Muscle of leg (tissue), 11 donors: ENCODE data around the gene GALNT17. TPM values are rescaled to one million over a fixed set of nuclear protein-coding genes. Genes with fewer than 3 reads are reported as not detected.

Source experiments
- DNase-seq: peaks from one replicate; pipeline ENCODE4 v3.0.0; 2013
- H3K27ac ChIP-seq: one replicate; pipeline ENCODE4 v1.5.1; 2013; ENCODE audit warnings: mild to moderate bottlenecking, low read length, control low read depth
- H3K27me3 ChIP-seq: one replicate; pipeline ENCODE4 v1.6.1; 2013; ENCODE audit warnings: low read length; ENCODE audit not compliant: control insufficient read depth, insufficient read depth
- H3K36me3 ChIP-seq: one replicate; pipeline ENCODE4 v1.6.1; 2013; ENCODE audit warnings: low read length; ENCODE audit not compliant: control insufficient read depth, insufficient read depth
- H3K4me1 ChIP-seq: one replicate; pipeline ENCODE4 v1.6.1; 2013; ENCODE audit warnings: low read length; ENCODE audit not compliant: control insufficient read depth, insufficient read depth
- H3K4me3 ChIP-seq: one replicate; pipeline ENCODE4 v1.5.1; 2013; ENCODE audit warnings: low read length, control low read depth
- H3K9me3 ChIP-seq: replicated peaks from 2 replicates; pipeline ENCODE4 v1.6.1; 2013; ENCODE audit warnings: low read depth, low read length; ENCODE audit not compliant: control insufficient read depth
- WGBS: methylation state at CpG from one replicate; pipeline ENCODE4 v1.1.5; 2013; ENCODE audit warnings: missing lambda C conversion rate; ENCODE audit not compliant: insufficient coverage; 5-methylcytosine and 5-hydroxymethylcytosine counted together
- polyA plus RNA-seq, 8 donors: library from polyadenylated mRNA; unstranded; fragments of 120-200 nt; gene quantifications; one replicate each; pipeline versions ENCODE4 v1.2.1 to v1.2.3, GENCODE V29; 2013; ENCODE audit warnings: inconsistent platforms in 1 of 8, low replicate concordance in 1 of 8; ENCODE audit not compliant: insufficient read length in 8 of 8, insufficient read depth in 1 of 8
- total RNA-seq: library from RNA; stranded (reverse); fragments of 120-200 nt; gene quantifications from one replicate; pipeline ENCODE4 v1.2.4, GENCODE V29; 2013

GALNT17 gene
- total and polyA plus RNA-seq, 9 donors = 22.5 to 40.0 (median 29.5) TPM

DNA sequence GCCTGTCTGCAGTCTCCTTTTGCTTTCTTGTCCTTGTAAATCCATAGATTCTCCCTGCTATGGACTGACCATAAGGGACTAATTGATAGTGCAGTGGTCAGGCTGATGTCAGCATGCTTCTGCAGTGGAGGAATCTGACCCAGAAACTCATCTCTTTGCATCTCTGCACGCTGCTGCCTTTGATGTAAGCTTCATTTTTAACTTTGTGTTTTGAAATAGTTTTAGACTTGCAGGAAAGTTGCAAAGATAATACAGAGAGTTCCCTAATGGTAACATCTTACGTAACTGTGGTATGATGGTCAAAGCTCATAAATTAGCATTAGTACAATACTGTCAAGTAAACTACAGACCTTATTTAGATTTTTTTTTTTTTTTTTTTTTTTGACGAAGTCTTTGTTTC is 89.6 kb downstream of the GALNT17 start:
- Histone ChIP-seq H3K27me3 (no peaks in the 10 kb centered on the region), H3K27ac (no peak overlapping the region), H3K4me3 (no peak overlapping the region), H3K4me1 (no peaks in the 10 kb centered on the region), H3K9me3 (peaks cover 18% of the 10 kb centered on the region), H3K36me3 (no peaks in the 10 kb centered on the region)
- no CpG with 5 or more reads among the region's 3 CpGs for WGBS
- DNase-seq = no peak

DNA sequence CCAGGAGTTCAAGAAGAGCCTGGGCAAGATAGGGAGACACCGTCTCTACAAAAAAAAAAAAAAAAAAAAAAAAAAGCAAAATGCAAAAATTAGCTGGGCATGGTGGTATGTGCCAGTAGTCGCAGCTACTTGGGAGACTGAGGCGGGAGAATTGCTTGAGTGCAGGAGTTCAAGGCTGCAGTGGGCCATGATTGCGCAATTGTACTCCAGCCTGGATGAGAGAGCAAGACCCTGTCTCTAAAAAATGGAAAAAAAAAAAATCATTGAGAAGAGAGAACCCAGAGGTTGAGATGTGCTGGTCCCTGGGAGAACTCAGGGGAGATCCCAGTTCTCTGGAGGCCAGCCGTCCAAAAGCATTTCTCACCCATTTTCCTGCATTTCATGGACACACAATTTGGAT is 95.2 kb downstream of the GALNT17 start:
- no peaks in the 10 kb centered on the region for H3K4me1 ChIP-seq
- H3K27me3 ChIP-seq = no peaks in the 10 kb centered on the region
- DNase-seq = no peak
- H3K27ac ChIP-seq = no peak overlapping the region
- peaks cover 19% of the 10 kb centered on the region for H3K9me3 ChIP-seq
- 93% methylated on average over 3 of the region's 5 CpGs for WGBS
- no peaks in the 10 kb centered on the region for H3K36me3 ChIP-seq
- H3K4me3 ChIP-seq = no peak overlapping the region

DNA sequence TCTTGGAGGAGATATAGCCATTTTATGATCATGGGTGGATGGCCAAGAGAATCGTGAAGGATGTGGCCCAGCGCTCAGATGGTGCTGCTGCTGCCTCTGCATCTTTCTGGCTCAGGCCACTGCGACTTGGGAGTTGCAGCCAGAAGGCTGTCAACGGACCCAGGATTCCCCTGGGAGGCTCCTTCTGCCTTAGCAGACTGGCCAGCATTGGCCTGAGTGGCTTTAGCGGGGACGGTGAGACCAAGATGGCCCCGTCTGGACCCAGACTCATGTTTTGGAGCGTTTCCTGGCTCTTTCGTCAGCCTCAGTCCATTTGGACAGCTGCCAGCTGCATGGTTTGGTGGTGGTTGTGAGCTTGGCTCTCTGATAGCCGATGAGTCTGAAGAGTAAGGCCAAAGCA is 97.2 kb downstream of the GALNT17 start:
- Histone ChIP-seq H3K4me1 (no peaks in the 10 kb centered on the region), H3K36me3 (no peaks in the 10 kb centered on the region), H3K4me3 (no peak overlapping the region), H3K27ac (no peak overlapping the region), H3K9me3 (peaks cover 18% of the 10 kb centered on the region), H3K27me3 (no peaks in the 10 kb centered on the region)
- no peak for DNase-seq
- 86% methylated on average over 8 of the region's 10 CpGs for whole genome bisulfite sequencing

DNA sequence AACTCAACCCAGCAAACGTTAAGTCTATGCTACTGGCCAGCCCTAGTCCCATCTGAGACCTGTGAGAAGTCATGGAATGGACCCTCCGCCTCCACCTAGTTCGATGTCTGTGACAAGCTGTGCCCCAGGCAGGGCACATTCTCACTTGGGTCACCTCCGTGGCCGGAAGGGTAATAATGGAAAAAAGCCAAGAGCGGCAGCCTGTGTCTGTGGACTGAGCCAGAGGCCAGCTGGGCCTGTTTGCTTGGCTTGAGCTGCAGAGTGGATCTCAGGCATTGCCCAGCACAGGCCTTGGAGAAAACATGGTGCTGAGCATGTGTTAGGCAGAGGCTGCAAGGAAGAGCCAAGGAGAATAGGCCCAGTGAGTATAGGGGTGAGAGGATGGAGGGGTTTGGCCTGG is 97.8 kb downstream of the GALNT17 start:
- no peaks in the 10 kb centered on the region for H3K4me1 ChIP-seq
- H3K9me3 ChIP-seq = peaks cover 18% of the 10 kb centered on the region
- 92% methylated on average over 6 of the region's 6 CpGs for WGBS
- no peak overlapping the region for H3K4me3 ChIP-seq
- no peak for DNase-seq
- H3K27me3 ChIP-seq = no peaks in the 10 kb centered on the region
- H3K27ac ChIP-seq = no peak overlapping the region
- H3K36me3 ChIP-seq = no peaks in the 10 kb centered on the region

DNA sequence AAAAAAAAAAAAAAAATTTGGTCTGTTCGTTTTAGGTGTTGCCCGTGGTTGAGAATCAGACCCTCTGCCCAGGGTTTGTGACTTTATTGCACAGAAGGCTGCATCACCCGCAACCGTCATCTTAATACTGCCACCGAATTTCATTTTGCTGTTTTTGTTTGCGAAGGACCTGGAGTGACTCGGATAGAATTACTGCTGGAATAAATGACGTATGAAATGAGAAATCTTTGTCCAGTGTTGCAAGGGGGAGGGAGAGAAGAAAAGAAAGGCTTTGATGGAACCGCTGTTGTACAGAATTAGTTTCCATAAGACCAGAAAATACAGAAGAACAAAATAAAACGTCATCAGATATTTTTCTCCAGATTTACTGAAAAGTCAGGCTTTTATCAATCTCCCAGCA is 103.3 kb downstream of the GALNT17 start:
- no peak overlapping the region for H3K4me3 ChIP-seq
- H3K9me3 ChIP-seq = peaks cover 7% of the 10 kb centered on the region
- no peaks in the 10 kb centered on the region for H3K36me3 ChIP-seq
- no peaks in the 10 kb centered on the region for H3K27me3 ChIP-seq
- H3K4me1 ChIP-seq = peaks cover 34% of the 10 kb centered on the region
- DNase-seq = no peak
- H3K27ac ChIP-seq = no peak overlapping the region
- WGBS = 93% methylated on average over 3 of the region's 10 CpGs

DNA sequence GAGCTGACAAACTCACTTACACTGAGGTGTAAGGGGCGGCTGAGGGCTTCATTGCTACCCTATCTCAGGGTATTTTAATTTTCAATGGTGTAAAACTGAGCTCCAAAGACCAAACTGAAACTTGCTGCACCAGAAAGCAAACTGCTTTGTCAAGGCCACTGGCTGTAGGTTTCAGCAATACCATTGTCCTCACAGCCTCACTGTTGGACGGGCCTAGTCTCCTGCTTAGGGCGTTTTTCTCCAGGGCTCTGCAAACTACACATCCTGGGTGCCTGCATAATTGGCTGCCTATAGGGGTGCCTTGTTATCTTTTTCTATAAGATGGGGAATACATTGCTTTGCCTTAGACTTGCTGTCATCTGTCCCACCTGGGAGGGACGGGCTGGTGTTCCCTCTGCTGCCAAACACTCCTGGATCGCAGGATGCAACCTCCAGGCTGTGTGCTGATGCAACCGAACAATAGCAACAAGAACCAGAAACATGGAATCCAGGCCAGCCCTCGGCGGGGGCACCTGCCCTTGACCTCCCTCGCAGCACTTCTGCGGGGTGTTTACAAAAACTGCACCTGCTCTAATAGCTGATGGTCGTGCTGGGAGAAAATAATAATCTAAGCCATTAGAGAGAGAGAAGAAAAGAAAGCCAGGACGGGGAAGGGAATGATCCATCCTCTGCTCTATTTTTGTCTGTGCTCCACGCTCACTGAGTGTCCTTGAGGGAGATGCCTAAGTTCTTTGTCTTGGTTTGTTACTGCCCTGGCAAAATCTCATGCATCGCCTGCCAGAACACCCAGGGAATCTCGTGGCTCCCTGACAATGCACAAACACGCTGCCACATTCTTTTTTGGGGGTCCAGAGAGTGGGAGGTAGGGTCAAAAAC is 104.5 kb downstream of the GALNT17 start:
- H3K27ac ChIP-seq = peak overlapping the region; percentile 29
- 45% methylated on average over 8 of the region's 16 CpGs for WGBS

DNA sequence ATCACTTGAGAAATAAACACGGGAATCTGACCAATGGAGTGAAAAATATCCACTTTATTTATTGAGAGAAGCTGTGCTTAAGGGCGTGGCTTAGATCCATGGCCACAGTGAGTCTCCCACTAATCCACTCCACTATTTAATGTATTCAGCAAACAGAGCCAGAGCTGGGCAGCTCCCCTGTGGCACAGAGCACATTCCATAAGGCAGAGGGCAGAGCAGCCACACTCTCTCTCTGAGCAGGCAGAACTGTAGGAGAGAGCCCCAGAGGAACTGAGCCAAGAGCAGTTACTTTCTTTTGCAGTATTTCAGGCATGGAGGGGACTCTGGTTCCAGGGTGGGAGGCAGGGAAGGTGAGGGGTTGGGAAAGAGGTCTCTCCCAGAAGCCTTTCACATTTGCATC is 106.0 kb downstream of the GALNT17 start:
- H3K4me1 ChIP-seq = peaks cover 34% of the 10 kb centered on the region
- H3K4me3 ChIP-seq = no peak overlapping the region
- H3K36me3 ChIP-seq = no peaks in the 10 kb centered on the region
- peak overlapping the region; percentile 81 for H3K27ac ChIP-seq
- H3K9me3 ChIP-seq = no peaks in the 10 kb centered on the region
- H3K27me3 ChIP-seq = no peaks in the 10 kb centered on the region
- DNase-seq = peak; percentile 61
- WGBS = no CpG with 5 or more reads among the region's 2 CpGs

More for the DNA sequence above, 104.5 kb downstream of the GALNT17 start:
- no peak overlapping the region for H3K4me3 ChIP-seq
- peaks cover 5% of the 10 kb centered on the region for H3K9me3 ChIP-seq
- H3K4me1 ChIP-seq = peaks cover 34% of the 10 kb centered on the region
- H3K36me3 ChIP-seq = no peaks in the 10 kb centered on the region
- peak; percentile 33 for DNase-seq
- H3K27me3 ChIP-seq = no peaks in the 10 kb centered on the region

DNA sequence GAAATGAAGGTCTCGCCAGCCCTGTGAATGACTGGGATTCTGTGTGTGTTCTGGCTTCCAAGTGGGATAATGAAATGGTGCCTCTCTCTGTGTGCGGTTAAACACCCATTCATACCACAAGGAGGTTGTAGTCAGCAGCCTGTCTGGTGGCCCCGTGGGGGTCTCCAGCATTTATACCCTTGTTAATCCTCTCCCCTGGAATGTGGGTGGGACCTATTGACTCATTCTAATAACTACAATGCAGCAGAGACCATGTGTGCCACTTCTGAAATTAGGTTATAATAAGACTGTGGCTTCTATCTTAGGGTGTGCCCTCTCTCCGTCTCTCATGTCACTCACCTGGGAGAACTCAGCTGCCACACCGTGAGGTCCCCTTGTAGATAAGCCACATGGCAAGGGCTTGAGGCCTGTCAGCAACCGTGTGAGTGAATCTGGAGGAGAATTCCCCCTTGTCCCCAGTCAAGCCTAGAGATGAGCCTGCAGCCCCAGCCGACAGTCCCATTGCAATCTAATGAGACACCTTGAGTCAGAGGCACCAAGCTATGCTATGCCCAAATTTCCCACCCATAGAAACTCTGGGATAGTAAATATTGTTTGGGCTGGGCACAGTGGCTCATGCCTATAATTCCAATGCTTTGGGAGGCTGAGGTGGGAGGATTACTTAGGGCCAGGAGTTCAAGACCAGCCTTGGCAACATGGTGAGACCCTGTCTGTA is 106.8 kb downstream of the GALNT17 start:
- Histone ChIP-seq H3K36me3 (no peaks in the 10 kb centered on the region), H3K27ac (peak overlapping the region; percentile 81), H3K4me1 (peaks cover 37% of the 10 kb centered on the region), H3K27me3 (no peaks in the 10 kb centered on the region), H3K9me3 (no peaks in the 10 kb centered on the region), H3K4me3 (no peak overlapping the region)
- no peak for DNase-seq
- WGBS = 60% methylated on average over 1 of the region's 7 CpGs

DNA sequence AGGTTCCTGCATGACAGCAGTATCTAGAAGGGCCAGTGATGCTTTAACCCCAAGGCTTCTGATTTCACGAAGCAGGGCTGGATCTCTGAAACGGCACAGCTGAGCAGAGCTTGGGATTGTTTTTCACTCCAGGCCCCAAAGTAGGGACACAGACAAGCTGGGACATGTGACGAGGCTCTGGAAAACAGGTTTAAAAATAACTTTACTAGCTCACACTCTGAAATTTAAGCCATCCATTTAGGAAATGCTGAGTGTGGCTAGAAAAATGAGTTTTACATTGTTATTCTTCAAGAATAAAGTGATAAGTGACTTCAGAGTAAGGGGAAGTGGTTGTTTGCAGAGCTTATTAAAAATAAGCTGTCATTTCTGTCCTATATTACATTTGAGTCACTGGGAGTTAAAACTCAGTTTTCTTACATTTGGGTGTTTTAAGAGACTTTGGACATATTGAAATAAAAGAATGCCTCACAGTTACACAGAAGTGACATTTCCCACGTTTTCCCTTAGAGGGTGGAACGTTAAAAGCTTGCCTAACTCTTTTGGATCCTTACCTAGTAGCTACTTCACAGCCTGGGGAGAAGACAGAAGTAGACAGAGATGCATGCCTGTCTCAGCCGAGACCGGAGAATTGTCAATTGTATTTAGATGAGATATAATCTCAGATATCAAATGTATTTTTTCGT is 107.8 kb downstream of the GALNT17 start:
- H3K9me3 ChIP-seq = no peaks in the 10 kb centered on the region
- peak overlapping the region; percentile 81 for H3K27ac ChIP-seq
- DNase-seq = peak; percentile 83
- H3K27me3 ChIP-seq = no peaks in the 10 kb centered on the region
- WGBS = 29% methylated on average over 1 of the region's 8 CpGs
- peaks cover 42% of the 10 kb centered on the region for H3K4me1 ChIP-seq
- H3K36me3 ChIP-seq = no peaks in the 10 kb centered on the region
- H3K4me3 ChIP-seq = no peak overlapping the region
